ENCODE data around the gene TAS1R2. TPM values are rescaled to one million over a fixed set of nuclear protein-coding genes. Genes with fewer than 3 reads are reported as not detected.

Gene TAS1R2
- total and polyA plus RNA-seq, 2 of the 13 experiments (the other 11 are each of a cell fraction or from before 2014, with no cell fraction given), result not detected

- no peak for TF ChIP-seq KLF11 (CRISPR knock-in tag; IDR thresholded peaks at IDR 0.05)
- TF ChIP-seq ZNF782 (CRISPR knock-in tag; IDR thresholded peaks at IDR 0.05; ENCODE audit: borderline replicate concordance), result no peak
- TF ChIP-seq CBFB (CRISPR knock-in tag; IDR thresholded peaks at IDR 0.05), result no peak
- TF ChIP-seq KLF9 (CRISPR knock-in tag; IDR thresholded peaks at IDR 0.05; ENCODE audit: low read depth), result no peak
- TF ChIP-seq FOSL1 (CRISPR knock-in tag; IDR thresholded peaks at IDR 0.05; ENCODE audit: borderline replicate concordance), result no peak
- no peak for TF ChIP-seq PTBP1 (IDR thresholded peaks at IDR 0.05; ENCODE audit: low read depth, low read length, poor library complexity, severe bottlenecking)
- TF ChIP-seq FOXO1 (CRISPR knock-in tag; IDR thresholded peaks at IDR 0.05), result no peak
- no peak for TF ChIP-seq SMARCE1 (IDR thresholded peaks at IDR 0.05; ENCODE audit: borderline replicate concordance)
- DNase-seq (ENCODE audit: low spot score), result peak; percentile 53
- in situ Hi-C loops (cut with HindIII; ENCODE audit: extremely low pct_ligation_motif_present, low pct_unique_long_range_greater_than_20kb), result no loop called here
- Histone ChIP-seq H3K27me3 (ENCODE audit: control insufficient read depth in 1 of 2, insufficient read depth in 2 of 2, low read length in 2 of 2) (peaks cover 2 to 44% of the 10 kb centered on the region in 2 experiments; a peak in 3 of 5 replicates), H3K36me3 (replicated peaks in 1 of 2; ENCODE audit: control insufficient read depth in 1 of 2, insufficient read depth in 2 of 2, low read length in 2 of 2) (no peaks in the 10 kb centered on the region), H3K27ac (ENCODE audit: extremely low read length, insufficient read depth, low read length) (no peak overlapping the region), H3K4me3 (replicated peaks in 1 of 3; ENCODE audit: insufficient read depth in 1 of 3, low read depth in 2 of 3, low read length in 3 of 3) (no peak overlapping the region), H3K9me3 (ENCODE audit: low read length) (no peaks in the 10 kb centered on the region), H2AFZ (ENCODE audit: low read length) (no peak overlapping the region), H4K20me1 (ENCODE audit: insufficient read depth, low read length) (no peaks in the 10 kb centered on the region; the same call in 1 of the 2 replicates), H3K9ac (ENCODE audit: insufficient read depth, low read depth, low read length) (no peak overlapping the region), H3K4me1 (ENCODE audit: insufficient read depth, low read length) (peaks cover 20% of the 10 kb centered on the region), H3K4me2 (ENCODE audit: low read depth, low read length) (no peak overlapping the region), H3K79me2 (ENCODE audit: insufficient read depth, low read length) (no peaks in the 10 kb centered on the region)
- peak; percentile 65 for ATAC-seq
- BruUV-seq (replicated peaks), result no TSS peak
- intact Hi-C loops (cut with micrococcal nuclease; ENCODE audit: unreplicated experiment), result no loop called here
- WGBS (ENCODE audit: low lambda C conversion rate), result 18% methylated on average over 10 of the region's 10 CpGs
- POLR2A ChIA-PET, result no interaction called here
- no peak for FAIRE-seq
- CTCF ChIA-PET (ENCODE audit: low intra/inter-chr PET ratio, low total read pairs), result no interaction called here
These were observed 65.4 kb downstream of the TAS1R2 start for GRCh38 chr1:18794051-18794450.

GRCh38 chr1:18793164-18793563 is 66.3 kb downstream of the TAS1R2 start:
- Histone ChIP-seq H3K9ac (ENCODE audit: insufficient read depth, low read depth, low read length) (no peak overlapping the region), H2AFZ (ENCODE audit: low read length) (no peak overlapping the region), H3K27me3 (ENCODE audit: control insufficient read depth in 1 of 2, insufficient read depth in 2 of 2, low read length in 2 of 2) (peaks cover 2 to 41% of the 10 kb centered on the region in 2 experiments; a peak in 3 of 5 replicates), H3K4me3 (replicated peaks in 1 of 3; ENCODE audit: insufficient read depth in 1 of 3, low read depth in 2 of 3, low read length in 3 of 3) (no peak overlapping the region), H3K79me2 (ENCODE audit: insufficient read depth, low read length) (no peaks in the 10 kb centered on the region), H3K9me3 (ENCODE audit: low read length) (no peaks in the 10 kb centered on the region), H3K4me2 (ENCODE audit: low read depth, low read length) (no peak overlapping the region), H3K27ac (ENCODE audit: extremely low read length, insufficient read depth, low read length) (no peak overlapping the region), H3K36me3 (replicated peaks in 1 of 2; ENCODE audit: control insufficient read depth in 1 of 2, insufficient read depth in 2 of 2, low read length in 2 of 2) (no peaks in the 10 kb centered on the region), H4K20me1 (ENCODE audit: insufficient read depth, low read length) (no peaks in the 10 kb centered on the region; the same call in 1 of the 2 replicates), H3K4me1 (ENCODE audit: insufficient read depth, low read length) (peaks cover 20% of the 10 kb centered on the region)
- WGBS (ENCODE audit: low lambda C conversion rate), result 41% methylated on average over 7 of the region's 10 CpGs
- ATAC-seq (no peak), FAIRE-seq (no peak), DNase-seq (ENCODE audit: low spot score) (no peak)
- in situ Hi-C loops (cut with HindIII; ENCODE audit: extremely low pct_ligation_motif_present, low pct_unique_long_range_greater_than_20kb) (no loop called here), intact Hi-C loops (cut with micrococcal nuclease; ENCODE audit: unreplicated experiment) (no loop called here)
- BruUV-seq (replicated peaks), result no TSS peak
- TF ChIP-seq KMT2A (CRISPR knock-in tag; IDR thresholded peaks at IDR 0.05) (no peak), TFDP1 (CRISPR knock-in tag; IDR thresholded peaks at IDR 0.05; ENCODE audit: borderline replicate concordance) (no peak), PREB (CRISPR knock-in tag; IDR thresholded peaks at IDR 0.05) (no peak), KMT2B (CRISPR knock-in tag; IDR thresholded peaks at IDR 0.05) (no peak), ZNF788 (CRISPR knock-in tag; IDR thresholded peaks at IDR 0.05; ENCODE audit: borderline replicate concordance) (no peak), ZNF101 (CRISPR knock-in tag; IDR thresholded peaks at IDR 0.05; ENCODE audit: borderline replicate concordance, low read depth) (no peak)
- CTCF ChIA-PET (ENCODE audit: low intra/inter-chr PET ratio, low total read pairs), result no interaction called here
- POLR2A ChIA-PET, result no interaction called here

Measured in HepG2 (cell line).